Endometrial microvascular endothelial cells (primary cell): ENCODE data around the gene MRGPRF. TPM values are rescaled to one million over a fixed set of nuclear protein-coding genes. Genes with fewer than 3 reads are reported as not detected.
"Not testable (repeated sequence)": the region's sequence is repeated elsewhere in the genome, so short reads cannot be mapped to it uniquely, and the experiment has no call there.

Source experiments
- in situ Hi-C: cut with HindIII; loops from 2 replicates; pipeline ENCODE4 v1.10.0; 2017; ENCODE audit warnings: low sequenced_read_pairs, low pct_unique_long_range_greater_than_20kb; ENCODE audit errors: inconsistent ontology term
- total RNA-seq: library from RNA; depleted of rRNA; stranded (reverse); fragments of >200 nt; gene quantifications from one replicate; pipeline ENCODE4 v1.2.3, GENCODE V29; 2015; ENCODE audit errors: inconsistent ontology term

The MRGPRF gene
- total RNA-seq, 1 donor from 2014 or later = not detected

- in situ Hi-C loops = no loop called here
Measured at GRCh38 chr11:68974421-68975194, 38.4 kb downstream of the MRGPRF start.

DNA sequence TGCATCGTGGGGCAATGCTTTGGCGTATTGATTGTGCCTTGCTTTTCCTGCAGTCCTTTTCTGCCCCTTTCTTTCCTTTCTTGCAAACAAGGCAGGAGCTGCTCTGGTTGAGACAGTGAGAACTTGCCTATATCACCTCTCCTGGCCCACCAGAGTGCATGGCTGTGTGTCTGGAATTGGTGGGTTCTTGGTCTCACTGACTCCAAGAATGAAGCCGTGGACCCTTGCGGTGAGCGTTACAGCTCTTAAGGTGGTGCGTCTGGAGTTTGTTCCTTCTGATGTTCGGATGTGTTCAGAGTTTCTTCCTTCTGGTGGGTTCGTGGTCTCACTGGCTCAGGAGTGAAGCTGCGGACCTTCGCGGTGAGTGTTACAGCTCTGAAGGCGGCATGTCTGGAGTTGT lies 39.3 kb downstream of the MRGPRF start:
- in situ Hi-C loops = not testable (repeated sequence)

- in situ Hi-C loops = no loop called here
Measured at GRCh38 chr11:68973219-68973618, 39.8 kb downstream of the MRGPRF start.

DNA sequence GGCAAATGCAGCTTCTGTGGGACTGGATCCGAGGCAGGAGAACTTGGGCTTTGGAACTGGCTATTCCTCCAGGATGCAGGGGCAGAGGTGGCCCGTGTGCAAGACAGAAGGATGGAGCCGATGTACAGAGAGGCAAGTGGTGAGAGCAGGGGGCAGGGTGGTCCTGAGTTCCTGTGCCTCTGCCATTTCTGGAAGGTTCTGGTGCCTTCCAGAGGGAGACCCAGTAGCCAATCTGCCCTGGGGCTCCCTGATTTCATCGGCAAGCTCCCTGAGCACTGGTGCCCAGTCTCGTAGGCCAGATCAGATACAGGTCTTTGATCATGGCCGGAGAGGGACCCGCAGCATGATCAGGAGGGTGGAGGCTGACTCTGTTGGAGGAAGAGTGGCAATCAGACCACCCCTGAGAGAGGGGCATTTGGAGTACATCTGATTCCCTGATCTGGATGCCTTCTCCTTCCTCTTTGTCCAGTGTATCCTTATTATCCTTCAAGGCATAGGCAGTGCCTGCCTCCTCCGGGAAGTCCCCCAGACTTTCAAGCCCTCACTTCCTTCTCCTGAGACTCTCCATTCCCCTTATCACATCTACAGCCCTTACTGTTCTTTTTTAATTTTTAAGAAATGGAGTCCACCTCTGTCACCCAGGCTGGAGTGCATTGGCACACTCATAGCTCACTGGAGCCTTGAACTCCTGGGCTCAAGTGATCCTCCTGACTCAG lies 42.0 kb downstream of the MRGPRF start:
- in situ Hi-C loops = no loop called here

DNA sequence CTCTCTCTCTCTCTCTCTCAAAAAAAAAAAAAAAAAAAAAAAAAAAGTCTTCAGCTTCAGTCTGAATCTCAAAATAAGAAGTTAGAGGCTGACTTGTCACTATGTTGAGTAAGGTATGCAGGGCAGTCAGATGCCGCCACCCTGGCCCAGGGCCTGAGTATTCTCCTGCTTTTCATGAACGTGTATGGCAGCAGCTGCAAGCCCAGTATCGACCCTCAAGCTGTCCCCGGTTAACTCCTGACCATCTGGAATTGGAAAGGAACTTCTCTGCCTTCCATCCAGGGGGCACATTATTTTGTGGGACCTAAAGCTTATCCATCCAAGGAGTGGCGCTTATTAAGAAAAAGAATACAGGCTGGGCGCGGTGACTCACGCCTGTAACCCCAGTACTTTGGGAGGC lies 43.7 kb downstream of the MRGPRF start:
- in situ Hi-C loops = no loop called here

- in situ Hi-C loops = no loop called here
Measured at GRCh38 chr11:68968306-68969250, 44.5 kb downstream of the MRGPRF start.

- in situ Hi-C loops = no loop called here
Measured at GRCh38 chr11:68966894-68967780, 45.9 kb downstream of the MRGPRF start.

- in situ Hi-C loops = no loop called here
Measured at GRCh38 chr11:68965901-68966853, 46.9 kb downstream of the MRGPRF start.

- in situ Hi-C loops = no loop called here
Measured at GRCh38 chr11:68963779-68964178, 49.3 kb downstream of the MRGPRF start.

- in situ Hi-C loops = no loop called here
Measured at GRCh38 chr11:68962527-68963250, 50.4 kb downstream of the MRGPRF start.

DNA sequence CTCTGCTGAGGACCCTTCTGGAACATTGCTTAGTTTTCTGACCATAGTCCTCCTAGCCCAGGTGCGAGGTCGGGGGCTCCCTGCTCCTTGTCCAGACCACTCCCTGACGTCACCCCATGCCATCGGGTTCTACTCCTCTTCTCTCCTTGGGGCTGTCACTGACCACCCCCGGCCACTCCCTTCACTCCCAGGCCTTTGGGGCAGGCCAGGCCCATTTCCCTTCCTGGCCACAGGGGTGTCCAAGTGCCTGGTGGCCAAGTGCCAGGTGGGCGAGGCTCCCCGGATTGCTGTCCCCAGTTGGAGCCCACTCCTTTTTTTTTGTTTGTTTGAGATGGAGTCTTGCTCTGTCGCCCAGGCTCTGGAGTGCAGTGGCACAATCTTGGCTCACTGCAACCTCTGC lies 51.8 kb downstream of the MRGPRF start:
- in situ Hi-C loops = no loop called here

DNA sequence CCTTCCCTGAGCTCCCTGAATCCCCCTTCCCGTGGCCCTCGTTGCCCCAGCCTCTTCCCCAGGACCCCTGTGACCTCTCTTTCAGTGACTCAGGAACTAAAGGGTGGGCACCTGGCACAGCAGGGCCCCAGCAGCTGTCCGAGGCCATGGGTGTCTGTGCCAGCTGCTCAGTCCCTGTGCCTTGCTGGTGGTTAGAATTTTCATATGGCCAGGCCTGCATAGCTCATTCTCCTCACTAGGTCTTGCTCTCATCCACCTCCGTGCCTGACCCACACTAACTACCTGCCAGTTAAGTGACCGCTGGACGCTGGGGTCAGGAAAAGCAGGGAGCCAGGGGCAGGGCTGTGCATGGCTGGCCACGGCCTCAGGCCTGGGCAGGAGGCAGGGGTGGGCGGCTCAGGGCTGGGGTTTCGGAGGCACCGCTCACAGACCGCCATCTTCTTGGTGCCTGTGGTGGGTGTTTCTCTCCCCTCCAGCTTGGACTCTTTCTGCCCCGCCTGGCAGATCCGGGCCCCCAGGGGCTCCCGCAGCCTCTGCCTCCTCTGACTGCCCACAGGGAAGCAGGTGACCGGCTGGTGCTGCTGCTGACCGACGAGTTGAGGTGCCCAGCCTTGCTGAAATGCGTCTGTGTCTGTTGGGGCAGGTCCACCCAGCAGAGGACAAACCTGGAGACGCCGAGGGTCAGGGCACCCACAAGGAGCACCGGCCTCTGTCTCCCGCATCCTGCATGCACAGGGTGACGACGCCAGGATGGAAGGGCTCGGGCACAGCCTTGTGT lies 52.6 kb downstream of the MRGPRF start:
- in situ Hi-C loops = no loop called here

DNA sequence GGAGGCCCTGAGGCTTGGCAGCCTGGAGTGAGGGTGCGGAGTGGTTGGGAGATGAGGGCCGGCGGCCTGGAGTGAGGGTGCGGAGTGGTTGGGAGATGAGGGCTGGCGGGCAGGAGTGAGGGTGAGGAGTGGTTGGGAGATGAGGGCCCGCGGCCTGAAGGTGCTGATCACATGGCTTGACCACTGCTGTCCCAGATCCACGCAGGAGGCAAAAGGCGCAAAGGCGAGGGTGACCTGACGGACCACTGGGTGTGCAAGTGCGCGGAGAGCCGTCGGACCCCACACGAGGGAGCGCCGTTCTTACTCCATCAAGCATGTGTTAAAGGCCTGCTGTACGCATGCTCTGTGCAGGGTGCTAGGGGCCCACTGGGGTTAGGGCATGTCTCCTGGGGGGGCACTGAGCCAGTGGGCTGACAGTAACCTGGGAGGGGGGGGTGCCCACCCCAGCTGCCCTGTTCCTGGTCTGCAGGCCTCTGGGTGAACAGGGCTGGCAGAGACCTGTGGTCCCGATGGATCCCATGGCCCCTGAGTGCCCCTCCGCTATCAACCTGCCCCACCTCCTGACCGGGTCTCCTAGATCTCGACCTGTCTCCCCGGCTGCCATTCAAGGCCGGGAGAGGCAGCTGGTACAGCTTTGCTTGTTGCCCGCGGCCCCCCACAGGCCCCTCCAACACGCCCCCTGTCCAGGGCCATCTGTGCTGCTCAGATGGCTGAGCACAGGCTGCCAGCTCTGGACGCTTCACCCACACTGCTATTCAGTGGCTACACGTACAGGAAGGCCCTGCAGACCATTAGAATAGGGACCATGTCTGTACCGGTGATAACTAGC lies 53.4 kb downstream of the MRGPRF start:
- in situ Hi-C loops = no loop called here

- in situ Hi-C loops = no loop called here
Measured at GRCh38 chr11:68958211-68958610, 54.8 kb downstream of the MRGPRF start.

- in situ Hi-C loops = no loop called here
Measured at GRCh38 chr11:68956547-68957254, 56.3 kb downstream of the MRGPRF start.
